K562 (cell line): Measurements from ENCODE around the gene BHLHE40. TPM values are rescaled to one million over a fixed set of nuclear protein-coding genes. Genes with fewer than 3 reads are reported as not detected.

Experiments used
- AFF1 ChIP-seq, 2 experiments: fragments of 450-650 bp; IDR thresholded peaks; 2 replicates each; pipeline ENCODE4 v1.6.1; 2018; ENCODE audit warnings: mild to moderate bottlenecking in 2 of 2, low read depth in 1 of 2; ENCODE audit not compliant: partially characterized antibody in 2 of 2
- CBX1 ChIP-seq: sonication (generic); IDR thresholded peaks from 2 replicates; pipeline ENCODE4 v1.6.1; 2016; ENCODE audit warnings: antibody characterized with exemption, low read depth, mild to moderate bottlenecking
- E2F1 ChIP-seq: sonication (generic); formaldehyde crosslinking; IDR thresholded peaks from 2 replicates; pipeline ENCODE4 v1.8.1; 2023; ENCODE audit warnings: mild to moderate bottlenecking, missing genetic modification reagents, moderate library complexity
- ESRRA ChIP-seq: fragments of 450-650 bp; IDR thresholded peaks from 2 replicates; pipeline ENCODE4 v1.6.1; 2014; ENCODE audit warnings: low read depth, mild to moderate bottlenecking, moderate library complexity, borderline replicate concordance
- GATAD2B ChIP-seq: fragments of 450-650 bp; IDR thresholded peaks from 2 replicates; pipeline ENCODE4 v1.6.1; 2017; ENCODE audit warnings: mild to moderate bottlenecking, borderline replicate concordance
- L3MBTL2 ChIP-seq: fragments of 450-650 bp; IDR thresholded peaks from 2 replicates; pipeline ENCODE4 v1.6.1; 2016; ENCODE audit warnings: mild to moderate bottlenecking, moderate library complexity
- NBN ChIP-seq: fragments of 450-650 bp; IDR thresholded peaks from 2 replicates; pipeline ENCODE4 v1.6.1; 2016; ENCODE audit warnings: low read depth, mild to moderate bottlenecking
- NFXL1 ChIP-seq: fragments of 450-650 bp; formaldehyde crosslinking; IDR thresholded peaks from 2 replicates; pipeline ENCODE4 v1.4.0; 2021; ENCODE audit warnings: mild to moderate bottlenecking
- PHF21A ChIP-seq: fragments of 450-650 bp; IDR thresholded peaks from 2 replicates; pipeline ENCODE4 v1.6.1; 2017; ENCODE audit warnings: low read depth, borderline replicate concordance
- SFPQ ChIP-seq: fragments of 200-400 bp; formaldehyde crosslinking; IDR thresholded peaks from 2 replicates; pipeline ENCODE4 v1.6.1; 2017; ENCODE audit warnings: mild to moderate bottlenecking, low read depth, low read length, moderate library complexity
- STAT5A ChIP-seq: IDR thresholded peaks from 2 replicates; pipeline ENCODE4 v1.6.1; 2012; ENCODE audit warnings: low read length, inconsistent platforms, borderline replicate concordance
- TAF15 ChIP-seq: fragments of 200-400 bp; formaldehyde crosslinking; IDR thresholded peaks from 2 replicates; pipeline ENCODE4 v1.6.1; 2017; ENCODE audit warnings: mild to moderate bottlenecking, low read depth, low read length, moderate library complexity
- TRIM24 ChIP-seq, 2 experiments: fragments of 450-650 bp; IDR thresholded peaks; 2 replicates each; pipeline ENCODE4 v1.6.1; 2016
- UBTF ChIP-seq, 2 experiments: IDR thresholded peaks; 2 replicates each; pipeline ENCODE4 v1.6.1; 2012; ENCODE audit warnings: improper control_type of control experiment in 2 of 2, low read depth in 2 of 2, low read length in 2 of 2, borderline replicate concordance in 1 of 2
- ZNF444 ChIP-seq: fragments of 250-450 bp; sonication (Bioruptor Pico); IDR thresholded peaks from 2 replicates; pipeline ENCODE4 v1.4.0; 2020; ENCODE audit warnings: mild to moderate bottlenecking, moderate library complexity
- ZNF561 ChIP-seq: fragments of 450-650 bp; formaldehyde crosslinking; conservative IDR thresholded peaks from 2 replicates; pipeline ENCODE4 v1.4.0; 2020; ENCODE audit warnings: mild to moderate bottlenecking, moderate library complexity
- polyA plus RNA-seq, 8 experiments: library from polyadenylated mRNA; depleted of rRNA in 4 of 8; stranded (reverse) in 5 of 8; unstranded in 3 of 8; fragments of >200 nt; fragmentation: Nextera tagmentation in 2 of 8; fragmentation: Illumina TruSeq in 1 of 8; extraction: Ambion mirVana in 2 of 8; extraction: Trizol in 1 of 8; gene quantifications; 2 replicates each; pipeline versions ENCODE4 v1.2.1 to v1.2.3, GENCODE V29; 2011 to 2014; ENCODE audit warnings: inconsistent platforms in 1 of 8, missing spikeins in 1 of 8
- total RNA-seq, 7 experiments: library from RNA; depleted of rRNA in 6 of 7; stranded (reverse); fragments of >200 nt in 6 of 7; fragmentation: Illumina TruSeq in 2 of 7; extraction: Trizol in 2 of 7; gene quantifications; 2 replicates each; pipeline versions ENCODE4 v1.2.1 to v1.2.3, GENCODE V29; 2011 to 2021; ENCODE audit warnings: low replicate concordance in 1 of 7

The BHLHE40 gene
- total and polyA plus RNA-seq, 9 of the 15 experiments (the other 6 are each of a cell fraction or from before 2014, with no cell fraction given): 12.0 to 83.9 (median 31.4) TPM

DNA sequence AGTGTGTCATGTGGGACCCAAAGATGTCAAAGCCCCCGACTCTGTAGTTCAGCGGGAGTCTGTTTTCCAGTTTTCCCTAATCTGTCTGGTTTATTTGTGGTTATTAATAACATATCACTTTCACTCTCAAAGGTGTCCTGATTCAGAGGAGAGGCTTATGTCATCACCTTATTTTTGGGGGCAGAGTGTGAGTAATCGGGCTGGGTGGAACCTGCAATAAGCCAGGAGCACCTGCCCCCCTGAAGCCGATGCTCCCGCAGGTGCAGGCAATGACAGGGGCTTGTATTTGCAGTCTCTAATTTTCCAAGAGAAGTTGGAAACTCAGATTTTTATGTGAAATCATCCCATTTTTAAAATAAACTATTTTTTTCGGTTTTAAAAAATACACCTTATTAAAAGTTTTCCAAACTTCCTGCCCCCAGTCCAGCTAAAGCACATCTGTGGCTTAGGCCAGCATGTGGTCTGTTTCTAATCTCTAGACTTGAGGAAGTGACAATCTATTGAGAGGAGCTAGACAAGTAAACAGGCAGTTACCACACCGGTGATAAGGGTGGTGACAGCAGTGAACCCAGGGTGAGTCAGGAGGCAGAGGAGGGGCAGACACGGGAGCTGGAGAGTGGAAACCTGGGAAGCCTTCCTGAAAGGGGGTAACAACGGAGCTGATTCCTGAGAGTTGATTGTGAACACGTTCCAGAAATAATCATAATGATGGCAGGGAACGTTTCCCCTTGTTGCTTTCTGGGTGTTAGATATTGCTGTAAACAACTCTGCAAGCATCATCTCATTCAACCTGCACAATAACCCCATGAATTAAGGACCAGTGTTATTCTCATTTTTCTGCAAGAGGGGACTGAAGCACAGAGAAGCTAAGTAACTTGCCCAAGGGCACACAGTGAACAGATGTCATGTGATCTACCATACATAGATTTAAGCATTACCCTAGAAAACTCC, 37.2 kb downstream of the BHLHE40 start (continued):
- TF ChIP-seq UBTF (IDR thresholded peaks at IDR 0.05; ENCODE audit: borderline replicate concordance in 1 of 2, low read depth in 2 of 2, low read length in 2 of 2): peak in 1 of 2 experiments; percentile 83; a peak in 2 of 4 replicates
- peak; percentile 94; the same call in 1 of the 2 replicates for TF ChIP-seq NBN
- peak; percentile 94 for TF ChIP-seq L3MBTL2
- TF ChIP-seq ESRRA: peak; percentile 90; the same call in 1 of the 2 replicates
- TF ChIP-seq NFXL1 (CRISPR knock-in tag): no peak
- no peak for TF ChIP-seq E2F1 (CRISPR knock-in tag)
- peak; percentile 86 for TF ChIP-seq STAT5A
- no peak for TF ChIP-seq GATAD2B
- TF ChIP-seq AFF1 (IDR thresholded peaks at IDR 0.05; ENCODE audit: low read depth in 1 of 2, partially characterized antibody in 2 of 2): peak; percentile 81 to 96
- no peak for TF ChIP-seq ZNF444 (CRISPR knock-in tag)
- TF ChIP-seq PHF21A: no peak
- peak; percentile 62; the same call in 1 of the 2 replicates for TF ChIP-seq CBX1
- peak; percentile 82 to 92 for TF ChIP-seq TRIM24 (IDR thresholded peaks at IDR 0.05)
- no peak for TF ChIP-seq SFPQ
- no peak for TF ChIP-seq TAF15
- no peak for TF ChIP-seq ZNF561 (CRISPR knock-in tag)
